ENCODE data around the gene PNMA1. TPM values are rescaled to one million over a fixed set of nuclear protein-coding genes. Genes with fewer than 3 reads are reported as not detected.

PNMA1 gene
- total RNA-seq, 6 experiments from 2014 or later, result 1.7 to 7.6 (median 3.7) TPM

GRCh38 chr14:73717711-73718417, 3.7 kb upstream of the PNMA1 start:
- H3K4me1 ChIP-seq, result peaks cover 0 to 38% (median 5%) of the 10 kb centered on the region in 4 donors
- intact Hi-C loops (cut with DNase I), result loop anchor here in 1 of 2 donors (10.0 kb wide), 1 partner anchor 83 kb away; no protein-coding TSS in a partner anchor
- no peak overlapping the region for H3K4me3 ChIP-seq
- H3K9me3 ChIP-seq, result no peaks in the 10 kb centered on the region
- H3K36me3 ChIP-seq, result peaks cover 4 to 48% (median 23%) of the 10 kb centered on the region in 4 donors
- ATAC-seq (no peak), DNase-seq (no peak)
- no peaks in the 10 kb centered on the region for H3K27me3 ChIP-seq
- 67% methylated on average over 7 of the region's 20 CpGs for WGBS (ENCODE audit: insufficient coverage, low coverage, low lambda C conversion rate, missing lambda C conversion rate)
- TF ChIP-seq POLR2A (IDR thresholded peaks at IDR 0.05) (no peak), CTCF (IDR thresholded peaks at IDR 0.05) (no peak)
- H3K27ac ChIP-seq, result no peak overlapping the region

GRCh38 chr14:73717266-73717665, 3.1 kb upstream of the PNMA1 start:
- DNase-seq, result no peak
- Histone ChIP-seq H3K27me3 (no peaks in the 10 kb centered on the region), H3K9me3 (no peaks in the 10 kb centered on the region), H3K4me1 (peaks cover 0 to 32% (median 4%) of the 10 kb centered on the region in 4 donors), H3K27ac (no peak overlapping the region), H3K36me3 (peaks cover 4 to 44% (median 23%) of the 10 kb centered on the region in 4 donors), H3K4me3 (no peak overlapping the region)
- intact Hi-C loops (cut with DNase I), result loop anchor here in 1 of 2 donors (10.0 kb wide), 1 partner anchor 82 kb away; no protein-coding TSS in a partner anchor
- ATAC-seq, result no peak
- no peak for TF ChIP-seq POLR2A (IDR thresholded peaks at IDR 0.05)
- no peak for TF ChIP-seq CTCF (IDR thresholded peaks at IDR 0.05)
- whole genome bisulfite sequencing (ENCODE audit: insufficient coverage, low coverage, low lambda C conversion rate, missing lambda C conversion rate), result 80% methylated on average over 3 of the region's 3 CpGs

GRCh38 chr14:73715707-73716106, 1.5 kb upstream of the PNMA1 start:
- WGBS (ENCODE audit: insufficient coverage, low coverage, low lambda C conversion rate, missing lambda C conversion rate), result 89% methylated on average over 3 of the region's 4 CpGs
- TF ChIP-seq CTCF (IDR thresholded peaks at IDR 0.05), result no peak
- TF ChIP-seq POLR2A (IDR thresholded peaks at IDR 0.05), result no peak
- intact Hi-C loops (cut with DNase I), result loop anchor here in 1 of 2 donors (10.0 kb wide), 1 partner anchor 81 kb away; no protein-coding TSS in a partner anchor
- H3K9me3 ChIP-seq, result no peaks in the 10 kb centered on the region
- peaks cover 4 to 31% (median 18%) of the 10 kb centered on the region in 4 donors for H3K36me3 ChIP-seq
- H3K4me3 ChIP-seq, result no peak overlapping the region
- DNase-seq (no peak), ATAC-seq (no peak)
- no peak overlapping the region for H3K27ac ChIP-seq
- no peaks in the 10 kb centered on the region for H3K27me3 ChIP-seq
- H3K4me1 ChIP-seq, result peaks cover 0 to 19% (median 0%) of the 10 kb centered on the region in 4 donors

GRCh38 chr14:73714656-73715081, 485 bp upstream of the PNMA1 start:
- Histone ChIP-seq H3K36me3 (peaks cover 4 to 26% (median 15%) of the 10 kb centered on the region in 4 donors), H3K9me3 (no peaks in the 10 kb centered on the region), H3K27ac (no peak overlapping the region), H3K4me3 (peak overlapping the region; percentile 65 to 80 (median 78)), H3K27me3 (no peaks in the 10 kb centered on the region), H3K4me1 (peaks cover 0 to 9% (median 0%) of the 10 kb centered on the region in 4 donors)
- WGBS (ENCODE audit: insufficient coverage, low coverage, low lambda C conversion rate, missing lambda C conversion rate), result 60% methylated on average over 7 of the region's 7 CpGs
- no peak for TF ChIP-seq CTCF (IDR thresholded peaks at IDR 0.05)
- TF ChIP-seq POLR2A (IDR thresholded peaks at IDR 0.05), result no peak
- DNase-seq, result no peak
- intact Hi-C loops (cut with DNase I), result loop anchor here in 1 of 2 donors (10.0 kb wide), 1 partner anchor 80 kb away; no protein-coding TSS in a partner anchor
- ATAC-seq, result no peak

Measured in right lobe of liver (tissue), 6 donors.